K562 (cell line): ENCODE results near the gene PPM1H.

Experiments
- ATF7 ChIP-seq: fragments of 450-650 bp; IDR thresholded peaks from 2 replicates; pipeline ENCODE4 v1.7.1; 2014; ENCODE audit warnings: mild to moderate bottlenecking, moderate library complexity
- CTCF ChIP-seq, 3 experiments: IDR thresholded peaks in 2 of 3; conservative IDR thresholded peaks in 1 of 3; 2 replicates each; pipeline ENCODE4 v1.5.1; 2011 to 2012; ENCODE audit warnings: low read length in 3 of 3, mild to moderate bottlenecking in 3 of 3, control low read depth in 2 of 3, improper control_type of control experiment in 1 of 3, inconsistent platforms in 1 of 3, low read depth in 1 of 3, mixed read lengths in 1 of 3, moderate library complexity in 1 of 3; ENCODE audit not compliant: insufficient read depth in 2 of 3
- GTF2F1 ChIP-seq: IDR thresholded peaks from 2 replicates; pipeline ENCODE4 v1.6.1; 2011; ENCODE audit warnings: low read depth, low read length, improper control_type of control experiment
- HDAC3 ChIP-seq: fragments of 450-650 bp; IDR thresholded peaks from 2 replicates; pipeline ENCODE4 v1.6.1; 2018; ENCODE audit warnings: borderline replicate concordance, mild to moderate bottlenecking, moderate library complexity; ENCODE audit not compliant: partially characterized antibody
- MNT ChIP-seq, 2 experiments: fragments of 450-650 bp; conservative IDR thresholded peaks; 2 replicates each; pipeline ENCODE4 v1.6.1; 2017; ENCODE audit warnings: mild to moderate bottlenecking in 2 of 2, moderate library complexity in 2 of 2
- POLR2A ChIP-seq: fragments of 450-650 bp; conservative IDR thresholded peaks from 2 replicates; pipeline ENCODE4 v1.6.1; 2016
- TBL1XR1 ChIP-seq, 2 experiments: IDR thresholded peaks; 2 replicates each; pipeline ENCODE4 v1.6.1; 2012; ENCODE audit warnings: improper control_type of control experiment in 2 of 2, low read length in 2 of 2, mild to moderate bottlenecking in 1 of 2

- TF ChIP-seq CTCF (IDR thresholded peaks at IDR 0.05 in 2 of 3, conservative IDR thresholded peaks at IDR 0.05 in 1 of 3; ENCODE audit: insufficient read depth in 2 of 3, low read depth in 1 of 3, low read length in 3 of 3) (no peak), POLR2A (no peak), HDAC3 (no peak), ATF7 (no peak), MNT (conservative IDR thresholded peaks at IDR 0.05) (no peak), GTF2F1 (no peak), TBL1XR1 (IDR thresholded peaks at IDR 0.05; ENCODE audit: low read length in 2 of 2) (no peak)
Observed at GRCh38 chr12:62868820-62869219, 66.1 kb downstream of the PPM1H start.
